ENCODE results near the gene KIF4B.
"Not testable (repeated sequence)": the region's sequence is repeated elsewhere in the genome, so short reads cannot be mapped to it uniquely, and the experiment has no call there.

The KIF4B gene, protein sequence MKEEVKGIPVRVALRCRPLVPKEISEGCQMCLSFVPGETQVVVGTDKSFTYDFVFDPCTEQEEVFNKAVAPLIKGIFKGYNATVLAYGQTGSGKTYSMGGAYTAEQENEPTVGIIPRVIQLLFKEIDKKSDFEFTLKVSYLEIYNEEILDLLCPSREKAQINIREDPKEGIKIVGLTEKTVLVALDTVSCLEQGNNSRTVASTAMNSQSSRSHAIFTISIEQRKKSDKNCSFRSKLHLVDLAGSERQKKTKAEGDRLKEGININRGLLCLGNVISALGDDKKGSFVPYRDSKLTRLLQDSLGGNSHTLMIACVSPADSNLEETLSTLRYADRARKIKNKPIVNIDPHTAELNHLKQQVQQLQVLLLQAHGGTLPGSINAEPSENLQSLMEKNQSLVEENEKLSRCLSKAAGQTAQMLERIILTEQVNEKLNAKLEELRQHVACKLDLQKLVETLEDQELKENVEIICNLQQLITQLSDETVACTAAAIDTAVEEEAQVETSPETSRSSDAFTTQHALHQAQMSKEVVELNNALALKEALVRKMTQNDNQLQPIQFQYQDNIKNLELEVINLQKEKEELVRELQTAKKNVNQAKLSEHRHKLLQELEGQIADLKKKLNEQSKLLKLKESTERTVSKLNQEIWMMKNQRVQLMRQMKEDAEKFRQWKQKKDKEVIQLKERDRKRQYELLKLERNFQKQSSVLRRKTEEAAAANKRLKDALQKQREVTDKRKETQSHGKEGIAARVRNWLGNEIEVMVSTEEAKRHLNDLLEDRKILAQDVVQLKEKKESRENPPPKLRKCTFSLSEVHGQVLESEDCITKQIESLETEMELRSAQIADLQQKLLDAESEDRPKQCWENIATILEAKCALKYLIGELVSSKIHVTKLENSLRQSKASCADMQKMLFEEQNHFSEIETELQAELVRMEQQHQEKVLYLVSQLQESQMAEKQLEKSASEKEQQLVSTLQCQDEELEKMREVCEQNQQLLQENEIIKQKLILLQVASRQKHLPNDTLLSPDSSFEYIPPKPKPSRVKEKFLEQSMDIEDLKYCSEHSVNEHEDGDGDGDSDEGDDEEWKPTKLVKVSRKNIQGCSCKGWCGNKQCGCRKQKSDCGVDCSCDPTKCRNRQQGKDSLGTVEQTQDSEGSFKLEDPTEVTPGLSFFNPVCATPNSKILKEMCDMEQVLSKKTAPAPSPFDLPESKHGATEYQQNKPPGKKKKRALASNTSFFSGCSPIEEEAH

GRCh38 chr5:155013526-155013925 is at the start of gene KIF4B:
KIF4B (plus strand) TSS chr5:155013755; CDS start chr5:155013860, 105 bp downstream.
- DNase-seq (ENCODE audit: low spot score), result no peak

DNA sequence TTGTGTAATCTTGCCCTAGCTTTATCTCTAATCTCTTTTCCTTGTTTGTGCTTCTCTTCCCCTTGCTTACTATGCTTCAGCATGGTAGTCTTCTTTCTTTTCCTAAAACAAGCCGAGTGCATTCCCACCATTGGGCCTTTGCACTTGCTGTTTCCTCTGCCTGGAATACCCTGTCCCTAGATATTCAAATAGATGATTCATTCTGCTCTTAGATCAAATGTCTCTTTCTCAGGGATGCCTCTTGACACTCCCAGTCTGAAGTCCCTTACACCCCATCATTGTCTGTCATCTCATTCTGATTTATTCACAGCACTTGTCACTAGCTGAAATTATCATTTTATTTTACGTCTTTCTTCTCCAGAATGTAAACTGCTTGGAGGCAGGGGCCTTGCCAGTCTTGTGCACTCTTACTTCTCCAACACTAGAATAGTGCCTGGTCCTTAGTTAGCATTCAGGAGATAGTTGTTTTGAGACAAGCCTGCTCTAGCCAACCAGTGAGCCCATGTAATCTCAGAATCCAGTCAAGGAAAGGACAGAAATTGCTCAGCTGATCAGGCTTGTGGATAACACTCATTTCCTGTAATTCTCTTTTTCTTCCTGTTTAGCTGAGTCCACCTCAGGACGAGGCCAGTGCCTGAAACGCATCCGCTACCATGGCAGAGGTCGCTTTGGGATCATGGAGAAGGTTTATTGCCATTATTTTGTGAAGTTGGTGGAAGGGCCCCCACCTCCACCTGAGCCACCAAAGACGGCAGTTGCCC is 47.3 kb upstream of the KIF4B start:
- no peak for DNase-seq (ENCODE audit: low spot score)

- DNase-seq (ENCODE audit: low spot score), result no peak
Observed at GRCh38 chr5:154966874-154967273, 46.7 kb upstream of the KIF4B start.

GRCh38 chr5:154967421-154968024 is 46.0 kb upstream of the KIF4B start:
- DNase-seq (ENCODE audit: low spot score), result no peak

DNA sequence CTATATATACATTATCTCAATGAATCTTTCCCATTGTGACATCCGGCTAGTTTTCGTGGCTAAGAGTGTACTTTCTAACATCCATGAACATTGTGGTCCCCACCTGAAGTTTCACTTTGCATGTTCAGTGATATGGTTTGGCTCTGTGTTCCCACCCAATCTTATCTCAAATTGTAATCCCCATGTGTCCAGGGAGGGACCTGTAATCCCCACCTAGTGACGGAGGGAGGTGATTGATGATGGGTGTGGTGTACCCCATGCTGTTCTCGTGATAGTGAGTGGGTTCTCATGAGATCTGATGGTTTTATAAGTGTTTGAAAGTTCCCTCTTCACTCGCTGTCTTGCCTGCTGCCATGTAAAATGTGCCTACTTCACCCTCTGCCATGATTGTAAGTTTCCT is 44.6 kb upstream of the KIF4B start:
- no peak for DNase-seq (ENCODE audit: low spot score)

GRCh38 chr5:154970759-154971158 is 42.8 kb upstream of the KIF4B start:
- DNase-seq (ENCODE audit: low spot score), result peak; percentile 53

- DNase-seq (ENCODE audit: low spot score), result no peak
Observed at GRCh38 chr5:154971501-154971900, 42.1 kb upstream of the KIF4B start.

- DNase-seq (ENCODE audit: low spot score), result peak; percentile 52
Observed at GRCh38 chr5:154972476-154973080, 41.0 kb upstream of the KIF4B start.

- not testable (repeated sequence) for DNase-seq (ENCODE audit: low spot score)
Observed at GRCh38 chr5:154976082-154976481, 37.5 kb upstream of the KIF4B start.

GRCh38 chr5:154977409-154977808 is 36.1 kb upstream of the KIF4B start:
- DNase-seq (ENCODE audit: low spot score), result peak; percentile 36

GRCh38 chr5:154978294-154978693 is 35.3 kb upstream of the KIF4B start:
- DNase-seq (ENCODE audit: low spot score), result not testable (repeated sequence)

GRCh38 chr5:154984946-154985516 is 28.5 kb upstream of the KIF4B start:
- DNase-seq (ENCODE audit: low spot score), result no peak

DNA sequence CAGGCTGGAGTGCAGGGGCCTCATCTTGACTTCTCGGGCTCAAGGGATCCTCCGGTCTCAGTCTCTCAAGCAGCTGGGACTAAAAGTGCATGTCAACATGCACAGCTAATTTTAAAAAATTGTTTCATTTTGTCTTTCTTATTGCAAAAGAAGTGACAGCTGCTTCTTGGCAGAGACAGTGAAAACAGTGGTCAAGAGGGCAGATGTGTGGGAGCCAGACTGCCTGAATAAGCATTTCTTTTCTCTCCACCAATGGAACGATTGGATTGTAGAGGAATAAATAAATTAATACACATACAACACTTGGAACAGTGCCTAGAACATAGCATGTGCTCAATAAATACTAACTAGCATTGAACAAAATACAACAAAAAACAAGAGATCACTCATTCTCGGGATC is 27.4 kb upstream of the KIF4B start:
- no peak for DNase-seq (ENCODE audit: low spot score)

DNA sequence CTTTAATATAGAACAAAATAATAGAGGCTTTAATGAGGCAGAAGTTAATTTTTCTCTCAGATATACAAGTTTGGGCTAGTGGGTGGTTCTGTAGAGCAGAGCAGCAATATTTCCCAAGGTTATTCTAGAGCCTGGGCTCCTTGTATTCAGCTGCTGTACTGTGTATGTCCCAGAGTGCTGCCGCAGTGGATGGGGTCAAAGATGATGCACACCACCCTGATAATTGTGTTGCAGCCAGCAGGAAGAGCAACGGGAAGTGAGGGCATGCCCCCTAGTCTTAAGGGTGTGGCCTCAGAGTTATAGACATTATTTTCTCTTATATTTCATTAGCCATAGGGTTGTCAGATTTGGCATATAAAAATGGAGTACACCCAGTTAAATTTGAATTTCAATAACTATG is 23.9 kb upstream of the KIF4B start:
- no peak for DNase-seq (ENCODE audit: low spot score)

DNA sequence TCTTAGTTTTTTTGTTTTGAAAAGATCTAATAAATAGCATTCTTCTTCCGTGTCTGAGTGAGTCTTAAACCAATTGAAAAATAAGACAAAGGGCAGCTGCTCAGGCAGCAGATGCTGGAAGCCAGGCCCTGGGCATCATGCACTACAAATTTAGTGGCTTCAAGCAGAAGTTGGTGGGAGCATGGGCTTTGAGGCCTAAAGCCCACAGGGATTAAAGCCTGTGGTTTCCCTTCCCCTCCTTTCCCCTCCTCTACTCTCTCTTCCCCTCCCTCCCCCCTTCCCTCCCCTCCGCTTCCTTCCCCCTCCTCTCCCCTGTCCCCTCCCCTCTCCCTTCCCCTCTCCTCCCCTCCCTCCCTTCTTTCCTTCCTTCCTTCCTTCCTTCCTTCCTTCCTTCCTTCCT is 20.1 kb upstream of the KIF4B start:
- no peak for DNase-seq (ENCODE audit: low spot score)

DNA sequence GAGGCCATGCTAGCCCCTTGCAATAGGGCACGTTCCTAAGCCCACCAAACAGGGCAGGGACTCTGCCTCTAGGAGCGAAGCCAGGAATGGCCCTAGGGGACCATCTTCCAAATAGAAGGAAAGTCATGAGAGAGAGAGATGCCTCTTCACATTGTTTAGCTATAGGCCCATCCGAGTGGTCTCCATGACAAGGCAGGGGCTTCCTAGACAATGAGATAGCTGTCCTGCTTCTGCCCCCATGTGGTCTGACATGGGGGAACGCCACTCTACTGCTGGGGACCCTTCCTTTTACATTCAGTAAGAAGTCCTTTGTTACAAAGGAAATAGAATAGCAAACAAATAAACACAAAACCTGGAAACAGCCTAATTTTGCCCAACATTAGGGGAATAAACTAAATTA is 17.9 kb upstream of the KIF4B start:
- no peak for DNase-seq (ENCODE audit: low spot score)

DNA sequence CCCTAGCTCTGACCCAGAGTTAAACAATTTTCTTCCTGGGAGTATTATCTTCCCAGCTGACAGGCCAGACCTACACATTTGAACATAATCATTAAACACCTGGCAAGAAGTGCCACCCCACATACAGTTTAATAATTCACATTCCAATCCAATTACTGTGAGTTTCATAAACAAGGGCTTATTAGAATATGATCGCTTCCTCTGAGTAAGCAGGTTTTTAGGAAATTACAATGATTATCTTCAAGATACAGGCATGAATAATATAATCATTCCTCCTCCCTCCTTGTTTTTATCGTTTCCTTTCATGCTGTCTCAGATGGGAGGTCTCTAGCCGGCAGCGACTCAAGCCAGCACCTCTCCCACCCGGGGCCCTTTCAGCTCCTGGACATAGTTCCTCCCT is 15.8 kb upstream of the KIF4B start:
- DNase-seq (ENCODE audit: low spot score), result peak; percentile 64

GRCh38 chr5:154999865-155000264 is 13.7 kb upstream of the KIF4B start:
- DNase-seq (ENCODE audit: low spot score), result no peak

DNA sequence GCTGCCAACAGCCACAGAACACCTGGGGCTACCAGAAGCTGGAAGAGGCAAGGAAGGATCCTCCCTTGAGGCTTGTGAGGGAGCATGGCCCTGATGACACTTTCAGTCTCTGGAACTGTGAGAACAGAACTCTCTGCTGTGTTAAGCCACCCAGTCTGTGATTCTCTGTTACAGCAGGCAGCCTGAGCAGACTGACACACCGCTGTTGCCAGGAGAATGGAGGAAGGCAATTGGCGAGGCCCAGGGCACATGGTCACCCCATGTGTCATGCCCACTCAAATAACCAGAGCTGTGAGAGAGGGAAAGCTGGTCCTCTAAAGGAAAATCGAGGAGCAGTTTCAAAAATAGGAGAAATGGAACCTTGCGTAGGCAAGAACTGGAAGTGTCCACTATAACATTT is 12.0 kb upstream of the KIF4B start:
- DNase-seq (ENCODE audit: low spot score), result peak; percentile 7

DNA sequence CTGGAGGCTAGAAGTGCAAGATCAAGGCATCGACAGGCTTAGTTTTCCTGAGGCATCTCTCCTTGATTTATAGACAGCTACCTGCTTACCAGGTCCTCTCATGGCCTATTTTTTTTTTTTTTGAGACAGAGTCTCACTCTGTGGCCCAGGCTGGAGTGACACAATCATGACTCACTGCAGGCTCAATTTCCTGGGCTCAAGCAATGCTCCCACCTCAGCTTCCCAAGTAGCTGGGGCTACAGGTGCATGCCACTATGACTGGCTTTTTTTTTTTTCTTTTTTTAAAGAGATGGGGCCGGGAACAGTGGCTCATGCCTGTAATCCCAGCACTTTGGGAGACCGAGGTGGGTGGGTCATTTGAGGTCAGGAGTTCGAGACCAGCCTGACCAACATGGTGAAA is 10.8 kb upstream of the KIF4B start:
- peak; percentile 84 for DNase-seq (ENCODE audit: low spot score)
